Measurements from ENCODE around the gene OSTF1. TPM values are rescaled to one million over a fixed set of nuclear protein-coding genes. Genes with fewer than 3 reads are reported as not detected.
A peak's percentile ranks its signal among the peaks of the same experiment; 100 is the strongest.

OSTF1 gene
- total RNA-seq, 1 donor from 2014 or later: 13.3 TPM

DNA sequence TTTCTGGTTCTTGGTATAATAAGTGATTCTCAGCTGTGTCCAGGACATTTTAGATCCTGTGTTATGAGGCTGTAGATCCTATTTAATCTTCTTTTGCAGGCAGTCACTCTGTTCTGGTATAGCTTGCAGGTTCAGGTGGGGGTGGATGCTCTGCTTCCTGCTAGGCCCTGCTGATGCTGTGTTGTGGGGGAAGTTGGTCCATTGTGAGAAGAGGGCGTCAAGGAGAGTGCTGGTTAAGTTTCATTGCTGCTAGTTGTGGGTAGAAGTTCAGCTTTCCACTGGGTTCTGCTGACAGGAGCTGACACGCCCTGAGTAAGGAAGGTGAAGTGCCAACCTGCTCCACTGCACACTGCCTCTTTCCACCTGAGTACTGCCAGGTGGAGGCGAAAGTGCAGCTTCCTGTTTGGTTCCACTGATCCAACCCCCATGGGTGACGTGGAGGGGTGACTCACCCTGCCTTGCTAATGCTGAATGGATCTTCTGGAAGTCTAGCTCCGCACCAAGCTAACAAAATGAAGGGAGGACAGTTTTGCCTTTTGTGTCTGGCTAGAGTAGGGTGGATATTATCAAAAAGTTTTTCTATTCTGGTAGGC lies 16.7 kb upstream of the OSTF1 start:
- no peaks in the 10 kb centered on the region for H3K27me3 Mint-ChIP-seq (ENCODE audit: low read depth)
- DNase-seq (ENCODE audit: low spot score in 2 of 2, unreplicated experiment in 2 of 2): no peak

DNA sequence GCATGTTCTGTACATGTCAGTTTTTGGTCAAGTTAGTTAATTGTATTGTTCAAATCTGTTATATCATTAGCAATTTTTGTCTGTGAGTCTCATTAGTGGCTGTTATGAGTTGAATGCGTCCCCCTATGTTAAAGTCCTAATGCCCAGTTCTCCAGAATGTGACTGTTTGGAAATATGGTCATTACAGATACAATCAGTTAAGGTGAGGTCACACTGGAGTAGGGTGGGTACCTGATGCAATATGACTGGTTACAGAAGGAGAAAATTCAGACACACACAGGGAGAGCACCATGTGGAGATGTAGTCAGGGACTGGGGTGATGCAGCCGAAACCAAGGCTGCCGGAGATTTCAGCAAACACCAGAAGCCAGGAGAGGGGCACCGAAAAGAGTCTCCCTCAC lies 15.4 kb upstream of the OSTF1 start:
- peaks cover 4% of the 10 kb centered on the region for H3K4me1 Mint-ChIP-seq
- H3K36me3 Mint-ChIP-seq: no peaks in the 10 kb centered on the region
- TF ChIP-seq, protein P1, sequence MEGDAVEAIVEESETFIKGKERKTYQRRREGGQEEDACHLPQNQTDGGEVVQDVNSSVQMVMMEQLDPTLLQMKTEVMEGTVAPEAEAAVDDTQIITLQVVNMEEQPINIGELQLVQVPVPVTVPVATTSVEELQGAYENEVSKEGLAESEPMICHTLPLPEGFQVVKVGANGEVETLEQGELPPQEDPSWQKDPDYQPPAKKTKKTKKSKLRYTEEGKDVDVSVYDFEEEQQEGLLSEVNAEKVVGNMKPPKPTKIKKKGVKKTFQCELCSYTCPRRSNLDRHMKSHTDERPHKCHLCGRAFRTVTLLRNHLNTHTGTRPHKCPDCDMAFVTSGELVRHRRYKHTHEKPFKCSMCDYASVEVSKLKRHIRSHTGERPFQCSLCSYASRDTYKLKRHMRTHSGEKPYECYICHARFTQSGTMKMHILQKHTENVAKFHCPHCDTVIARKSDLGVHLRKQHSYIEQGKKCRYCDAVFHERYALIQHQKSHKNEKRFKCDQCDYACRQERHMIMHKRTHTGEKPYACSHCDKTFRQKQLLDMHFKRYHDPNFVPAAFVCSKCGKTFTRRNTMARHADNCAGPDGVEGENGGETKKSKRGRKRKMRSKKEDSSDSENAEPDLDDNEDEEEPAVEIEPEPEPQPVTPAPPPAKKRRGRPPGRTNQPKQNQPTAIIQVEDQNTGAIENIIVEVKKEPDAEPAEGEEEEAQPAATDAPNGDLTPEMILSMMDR (IDR thresholded peaks at IDR 0.05; ENCODE audit: unreplicated experiment): no peak
- H3K9me3 Mint-ChIP-seq: no peaks in the 10 kb centered on the region
- no peak for DNase-seq (ENCODE audit: low spot score in 2 of 2, unreplicated experiment in 2 of 2)
- no peak overlapping the region for H3K4me3 Mint-ChIP-seq
- no peaks in the 10 kb centered on the region for H3K27me3 Mint-ChIP-seq (ENCODE audit: low read depth)
- no peak overlapping the region for H3K27ac Mint-ChIP-seq

More for the DNA sequence above, 16.7 kb upstream of the OSTF1 start:
- TF ChIP-seq, protein P1 (IDR thresholded peaks at IDR 0.05; ENCODE audit: unreplicated experiment): no peak
- Mint-ChIP-seq H3K9me3 (no peaks in the 10 kb centered on the region), H3K4me3 (no peak overlapping the region), H3K36me3 (no peaks in the 10 kb centered on the region), H3K27ac (no peak overlapping the region), H3K4me1 (peaks cover 3% of the 10 kb centered on the region)

GRCh38 chr9:75081632-75082031 lies 6.7 kb upstream of the OSTF1 start:
- H3K27ac Mint-ChIP-seq: peak overlapping the region; percentile 1
- H3K36me3 Mint-ChIP-seq: peaks cover 3% of the 10 kb centered on the region
- TF ChIP-seq, protein P1 (IDR thresholded peaks at IDR 0.05; ENCODE audit: unreplicated experiment): no peak
- H3K4me1 Mint-ChIP-seq: peaks cover 31% of the 10 kb centered on the region
- no peaks in the 10 kb centered on the region for H3K9me3 Mint-ChIP-seq
- no peak overlapping the region for H3K4me3 Mint-ChIP-seq
- H3K27me3 Mint-ChIP-seq (ENCODE audit: low read depth): no peaks in the 10 kb centered on the region
- no peak for DNase-seq (ENCODE audit: low spot score in 2 of 2, unreplicated experiment in 2 of 2)

DNA sequence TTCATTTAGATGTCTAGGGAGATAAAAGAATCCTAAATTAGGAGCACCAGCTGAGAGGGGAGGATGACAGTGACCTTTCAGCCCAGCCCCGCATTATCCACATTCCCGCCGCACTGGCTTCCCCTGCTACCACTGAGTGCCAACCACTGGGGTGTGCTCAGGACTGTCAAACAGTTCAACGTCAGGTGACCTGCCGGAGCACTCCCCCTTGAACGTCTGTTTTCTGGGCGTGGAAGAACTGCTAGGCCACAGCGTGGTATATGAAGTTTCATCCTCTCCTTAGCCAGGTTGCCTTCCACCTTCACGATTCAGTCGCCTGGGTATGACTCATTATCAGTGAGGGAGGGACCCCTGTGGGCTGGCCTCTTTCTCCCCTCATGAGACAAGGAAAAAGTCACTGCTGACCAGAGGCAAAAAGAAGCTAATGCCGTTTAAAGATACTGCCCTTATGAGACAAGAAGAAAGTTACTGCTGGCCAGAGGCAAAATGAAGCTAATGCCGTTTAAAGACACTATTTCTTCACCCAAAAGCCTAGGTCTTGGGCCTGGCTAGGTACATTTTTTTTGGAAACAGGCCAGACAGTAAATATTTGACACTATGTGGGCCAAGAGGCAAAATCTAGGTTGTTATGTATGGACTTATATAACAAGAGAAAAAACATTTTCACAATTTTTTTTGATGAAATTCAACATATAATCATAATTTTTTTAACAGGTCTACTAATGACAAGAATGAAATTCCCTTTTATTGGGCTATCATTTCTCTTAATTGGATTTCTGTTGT lies 4.9 kb upstream of the OSTF1 start:
- no peaks in the 10 kb centered on the region for H3K9me3 Mint-ChIP-seq
- peaks cover 35% of the 10 kb centered on the region for H3K4me1 Mint-ChIP-seq
- no peak for DNase-seq (ENCODE audit: low spot score in 2 of 2, unreplicated experiment in 2 of 2)
- H3K27me3 Mint-ChIP-seq (ENCODE audit: low read depth): no peaks in the 10 kb centered on the region
- TF ChIP-seq, protein P1 (IDR thresholded peaks at IDR 0.05; ENCODE audit: unreplicated experiment): no peak
- peaks cover 3% of the 10 kb centered on the region for H3K36me3 Mint-ChIP-seq
- H3K4me3 Mint-ChIP-seq: no peak overlapping the region
- peak overlapping the region; percentile 68 for H3K27ac Mint-ChIP-seq

DNA sequence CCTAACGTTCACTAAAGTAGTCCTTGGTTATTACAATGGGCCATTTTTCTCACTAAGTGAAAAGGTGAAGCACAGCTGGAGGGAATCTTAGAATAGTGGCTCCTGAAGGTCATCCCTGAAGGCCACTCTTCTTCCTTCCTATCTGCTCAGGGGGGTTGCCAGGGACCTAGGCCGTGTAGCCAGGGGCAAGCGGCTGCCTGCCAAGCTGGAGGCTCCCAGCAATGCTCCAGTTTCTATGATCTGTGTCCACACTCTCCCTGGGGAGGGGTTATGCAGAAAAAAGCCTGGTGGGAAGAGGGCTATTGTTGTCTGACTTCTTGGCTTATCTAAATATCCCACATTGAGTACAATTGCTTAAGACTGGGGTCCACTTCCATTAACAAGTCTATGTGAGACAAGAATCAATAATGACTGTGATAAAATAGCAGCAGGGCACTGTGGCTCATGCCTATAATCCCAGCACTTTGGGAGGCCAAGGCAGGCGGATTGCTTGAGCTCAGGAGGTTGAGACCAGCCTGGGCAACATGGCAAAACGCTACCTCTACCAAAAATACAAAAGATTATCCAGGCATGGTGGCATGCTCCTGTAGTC lies 4.1 kb upstream of the OSTF1 start:
- Mint-ChIP-seq H3K27me3 (ENCODE audit: low read depth) (no peaks in the 10 kb centered on the region), H3K4me1 (peaks cover 37% of the 10 kb centered on the region), H3K36me3 (peaks cover 3% of the 10 kb centered on the region), H3K27ac (peak overlapping the region; percentile 26), H3K9me3 (no peaks in the 10 kb centered on the region), H3K4me3 (no peak overlapping the region)
- no peak for DNase-seq (ENCODE audit: low spot score in 2 of 2, unreplicated experiment in 2 of 2)
- TF ChIP-seq, protein P1 (IDR thresholded peaks at IDR 0.05; ENCODE audit: unreplicated experiment): no peak

Measured in mesothelial cell of epicardium (in vitro differentiated cells).